ENCODE results near the gene TSHZ2. TPM values are rescaled to one million over a fixed set of nuclear protein-coding genes. Genes with fewer than 3 reads are reported as not detected.

Gene TSHZ2
- total RNA-seq, 2 experiments from 2014 or later, result 8.1 to 9.2 TPM

- DNase-seq, result no peak
- ChIA-PET POLR2A (no interaction called here), CTCF (interaction anchor here (1.2 kb wide), 1 partner anchor 9 kb away, joined by 6 read pairs; no protein-coding TSS in a partner anchor)
- Mint-ChIP-seq H3K4me1 (peaks cover 31% of the 10 kb centered on the region), H3K4me3 (no peak overlapping the region), H3K36me3 (ENCODE audit: low read depth) (no peaks in the 10 kb centered on the region), H3K9me3 (no peaks in the 10 kb centered on the region), H3K27ac (no peak overlapping the region), H3K27me3 (no peaks in the 10 kb centered on the region)
Observed at GRCh38 chr20:53149890-53150205, 177.7 kb downstream of the TSHZ2 start.

DNA sequence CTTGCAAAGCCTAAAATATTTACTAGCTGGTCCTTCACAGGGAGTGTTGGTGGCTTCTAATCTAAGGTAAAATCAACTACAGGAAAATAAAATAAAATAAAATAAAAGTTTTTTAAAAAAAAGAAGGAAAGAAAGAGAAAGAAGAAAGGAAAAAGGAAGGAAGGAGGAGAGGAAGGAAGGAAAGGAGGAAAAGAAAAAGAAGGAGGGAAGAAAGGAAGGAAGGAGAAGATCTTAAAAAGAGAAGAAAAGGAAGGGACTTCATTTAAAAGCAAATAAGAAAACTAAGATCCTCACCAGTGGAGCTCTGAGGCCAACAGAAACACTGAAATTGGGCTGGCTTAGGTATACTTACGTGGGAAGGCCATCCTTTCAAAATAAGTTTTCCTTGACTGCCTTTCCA, 178.4 kb downstream of the TSHZ2 start:
- H3K27ac Mint-ChIP-seq, result no peak overlapping the region
- no peak for DNase-seq
- peaks cover 31% of the 10 kb centered on the region for H3K4me1 Mint-ChIP-seq
- H3K9me3 Mint-ChIP-seq, result no peaks in the 10 kb centered on the region
- CTCF ChIA-PET, result interaction anchor here (1.4 to 1.5 kb wide), 2 partner anchors 28 to 57 kb away, joined by 3 read pairs; no protein-coding TSS in a partner anchor
- POLR2A ChIA-PET, result no interaction called here
- H3K27me3 Mint-ChIP-seq, result no peaks in the 10 kb centered on the region
- no peak overlapping the region for H3K4me3 Mint-ChIP-seq
- H3K36me3 Mint-ChIP-seq (ENCODE audit: low read depth), result no peaks in the 10 kb centered on the region

DNA sequence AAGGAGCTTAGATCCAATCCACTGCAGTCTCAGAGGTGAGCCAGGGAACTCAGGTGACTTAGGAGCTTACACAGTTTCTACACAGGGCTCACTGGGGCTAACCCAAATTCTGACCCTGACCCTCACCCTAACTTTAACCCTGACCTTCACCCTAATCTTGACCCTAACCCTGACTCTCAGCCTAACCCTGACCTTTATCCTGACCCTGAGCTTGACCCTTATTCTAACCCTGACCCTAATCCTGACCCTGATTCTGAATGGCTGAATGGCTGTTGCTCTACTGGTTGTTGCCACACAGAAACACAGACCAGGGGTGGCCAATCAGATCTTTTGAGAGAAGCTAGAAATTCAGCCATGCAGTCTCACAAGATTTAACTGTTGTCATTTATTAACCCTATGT, 180.1 kb downstream of the TSHZ2 start:
- Mint-ChIP-seq H3K36me3 (ENCODE audit: low read depth) (no peaks in the 10 kb centered on the region), H3K9me3 (no peaks in the 10 kb centered on the region), H3K4me1 (peaks cover 17% of the 10 kb centered on the region), H3K27ac (no peak overlapping the region), H3K27me3 (no peaks in the 10 kb centered on the region), H3K4me3 (no peak overlapping the region)
- DNase-seq, result no peak
- ChIA-PET POLR2A (no interaction called here), CTCF (interaction anchor here (0.9 kb wide), 1 partner anchor 10 kb away, joined by 3 read pairs; no protein-coding TSS in a partner anchor)

DNA sequence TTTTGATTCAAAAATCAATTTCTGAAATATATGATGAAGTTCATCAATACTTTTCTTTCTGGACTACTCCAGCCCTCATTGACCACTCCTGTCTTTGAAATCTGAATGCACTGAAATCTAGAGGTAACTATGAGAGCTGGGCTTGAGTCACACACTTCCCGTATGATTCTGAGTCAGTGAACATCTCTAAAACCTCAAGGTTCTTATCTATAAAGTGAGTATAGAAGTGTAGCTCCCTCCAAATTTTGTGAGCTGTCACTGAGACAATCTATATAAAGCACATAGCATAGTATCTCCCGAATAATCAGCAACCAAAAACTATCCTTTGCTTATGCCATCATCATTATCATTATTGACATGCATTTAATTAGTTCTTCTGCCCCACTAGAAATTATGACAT, 182.4 kb downstream of the TSHZ2 start:
- no peak for DNase-seq

DNA sequence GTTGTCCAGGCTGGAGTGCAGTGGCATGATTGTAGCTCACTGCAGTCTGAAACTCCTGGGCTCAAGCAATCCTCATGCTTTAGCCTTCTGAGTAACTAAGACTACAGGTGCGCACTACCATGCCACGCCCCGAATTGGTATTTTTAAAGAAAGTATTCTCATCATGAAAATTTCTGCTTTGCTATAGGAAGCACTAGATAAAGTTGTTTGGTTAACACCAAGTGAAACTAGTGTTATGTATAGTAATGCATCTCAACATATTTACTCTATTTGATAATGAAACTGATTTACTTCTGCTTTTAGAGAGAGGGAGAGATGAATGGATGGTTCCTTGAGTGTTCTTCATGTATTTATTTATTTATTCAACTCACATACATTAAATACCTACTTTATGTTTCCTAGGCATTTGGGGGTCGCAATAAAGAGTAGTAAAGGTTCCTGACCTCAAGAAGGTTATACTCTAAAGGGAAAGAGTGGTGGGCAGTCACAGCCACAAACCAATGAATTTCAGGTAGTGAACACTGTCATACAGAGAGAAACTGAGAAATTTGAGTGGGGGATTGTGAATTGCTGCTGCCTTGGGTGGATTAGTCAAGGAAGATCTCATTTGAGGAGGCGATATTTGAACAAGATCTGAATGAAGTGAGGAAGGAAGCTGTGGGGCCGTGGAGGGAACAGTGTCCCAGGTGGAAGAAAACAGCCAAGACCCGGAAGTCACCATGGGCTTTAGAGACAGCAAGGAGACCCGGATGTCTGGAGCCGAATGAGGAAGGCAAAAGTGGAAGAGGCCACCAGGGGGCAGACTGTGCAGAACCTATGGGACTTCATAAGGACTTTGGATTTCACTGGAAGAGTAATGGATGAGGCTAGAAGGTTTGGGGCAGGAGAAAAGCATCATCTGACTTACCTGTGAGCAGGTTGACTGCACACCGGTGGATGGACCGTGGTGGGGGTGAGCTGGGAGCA, 185.6 kb downstream of the TSHZ2 start:
- POLR2A ChIA-PET, result no interaction called here
- Mint-ChIP-seq H3K4me1 (peaks cover 21% of the 10 kb centered on the region), H3K9me3 (peaks cover 6% of the 10 kb centered on the region), H3K27ac (no peak overlapping the region), H3K36me3 (ENCODE audit: low read depth) (peaks cover 4% of the 10 kb centered on the region), H3K4me3 (no peak overlapping the region), H3K27me3 (no peaks in the 10 kb centered on the region)
- DNase-seq, result peak; percentile 38
- CTCF ChIA-PET, result interaction anchor here (0.6 to 1.5 kb wide), 4 partner anchors 8 to 42 kb away, joined by 3 to 6 read pairs (median 4); no protein-coding TSS in a partner anchor

More for the DNA sequence above, 182.4 kb downstream of the TSHZ2 start:
- Mint-ChIP-seq H3K27ac (no peak overlapping the region), H3K36me3 (ENCODE audit: low read depth) (peaks cover 4% of the 10 kb centered on the region), H3K27me3 (no peaks in the 10 kb centered on the region), H3K9me3 (peaks cover 6% of the 10 kb centered on the region), H3K4me1 (peaks cover 17% of the 10 kb centered on the region), H3K4me3 (no peak overlapping the region)
- ChIA-PET CTCF (interaction anchor here (0.5 to 1.4 kb wide), 5 partner anchors 8 to 222 kb away, joined by 3 to 6 read pairs (median 3); no protein-coding TSS in a partner anchor), POLR2A (interaction anchor here (0.7 to 1.0 kb wide), 2 partner anchors 8 to 61 kb away, joined by 3 to 4 read pairs; no protein-coding TSS in a partner anchor)

- POLR2A ChIA-PET, result no interaction called here
- Mint-ChIP-seq H3K4me3 (no peak overlapping the region), H3K27me3 (no peaks in the 10 kb centered on the region), H3K36me3 (ENCODE audit: low read depth) (peaks cover 4% of the 10 kb centered on the region), H3K9me3 (peaks cover 6% of the 10 kb centered on the region), H3K4me1 (peaks cover 23% of the 10 kb centered on the region), H3K27ac (no peak overlapping the region)
- no peak for DNase-seq
- CTCF ChIA-PET, result interaction anchor here (0.9 to 1.5 kb wide), 2 partner anchors 10 to 1744 kb away, joined by 3 to 6 read pairs; no protein-coding TSS in a partner anchor
Observed at GRCh38 chr20:53159160-53159559, 187.0 kb downstream of the TSHZ2 start.

- no peak for DNase-seq
- Mint-ChIP-seq H3K9me3 (peaks cover 6% of the 10 kb centered on the region), H3K4me1 (peaks cover 17% of the 10 kb centered on the region), H3K36me3 (ENCODE audit: low read depth) (peaks cover 4% of the 10 kb centered on the region), H3K4me3 (no peak overlapping the region), H3K27me3 (no peaks in the 10 kb centered on the region), H3K27ac (no peak overlapping the region)
- POLR2A ChIA-PET, result no interaction called here
- CTCF ChIA-PET, result interaction anchor here (0.5 to 0.8 kb wide), 3 partner anchors 266 to 1718 kb away, joined by 3 to 4 read pairs (median 3); no protein-coding TSS in a partner anchor
Observed at GRCh38 chr20:53161073-53161472, 188.9 kb downstream of the TSHZ2 start.

DNA sequence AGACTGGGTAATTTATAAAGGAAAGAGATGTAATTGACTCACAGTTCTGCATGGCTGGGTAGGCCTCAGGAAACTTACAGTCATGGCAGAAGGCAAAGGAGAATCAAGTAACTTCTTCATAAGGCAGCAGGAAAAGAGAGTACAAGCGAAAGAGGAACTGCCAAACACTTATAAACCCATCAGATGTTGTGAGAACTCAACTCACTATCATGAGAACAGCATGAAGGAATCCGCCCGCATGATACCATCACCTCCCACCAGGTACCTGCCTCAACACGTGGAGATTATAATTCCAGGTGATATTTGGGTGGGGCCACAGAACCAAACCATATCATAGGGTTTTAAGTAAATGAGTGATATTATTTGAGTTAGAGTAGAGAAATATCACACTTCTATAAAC, 189.3 kb downstream of the TSHZ2 start:
- ChIA-PET CTCF (interaction anchor here (0.7 to 0.8 kb wide), 2 partner anchors 266 to 662 kb away, joined by 3 to 4 read pairs; no protein-coding TSS in a partner anchor), POLR2A (no interaction called here)
- Mint-ChIP-seq H3K36me3 (ENCODE audit: low read depth) (peaks cover 4% of the 10 kb centered on the region), H3K9me3 (peaks cover 6% of the 10 kb centered on the region), H3K27ac (no peak overlapping the region), H3K27me3 (no peaks in the 10 kb centered on the region), H3K4me1 (peaks cover 17% of the 10 kb centered on the region), H3K4me3 (no peak overlapping the region)
- DNase-seq, result no peak

DNA sequence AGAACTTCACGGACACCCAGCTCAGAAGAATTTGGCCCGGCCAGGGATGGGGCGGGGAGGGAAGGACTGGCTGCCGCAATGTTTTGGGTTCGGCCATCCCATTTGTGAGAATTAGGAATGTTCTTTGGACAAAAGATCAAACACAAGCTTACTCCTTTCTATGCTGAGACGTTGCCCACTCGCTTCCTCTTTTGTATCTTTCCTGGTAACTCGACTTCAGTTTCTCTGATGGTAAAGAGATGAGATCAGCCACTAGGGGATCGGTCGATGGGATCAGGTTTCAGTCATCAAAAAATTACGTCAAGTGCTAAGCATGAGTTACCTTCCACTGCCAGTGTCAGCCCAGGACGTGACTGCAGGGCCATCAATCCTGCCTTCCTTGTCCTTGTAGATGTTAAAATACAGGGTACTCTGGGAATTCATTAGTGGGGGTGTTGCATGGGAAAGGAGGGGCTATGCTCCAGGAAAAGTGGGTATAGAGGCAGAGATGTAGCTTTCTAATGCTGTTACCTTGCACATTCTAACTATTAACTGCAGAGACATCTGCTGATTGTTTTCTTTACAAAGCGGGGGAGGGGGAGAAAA, 190.2 kb downstream of the TSHZ2 start:
- CTCF ChIA-PET, result interaction anchor here (1.3 kb wide), 1 partner anchor 10 kb away, joined by 3 read pairs; no protein-coding TSS in a partner anchor
- H3K4me1 Mint-ChIP-seq, result peaks cover 17% of the 10 kb centered on the region

GRCh38 chr20:53163486-53163885, 191.3 kb downstream of the TSHZ2 start:
- H3K4me3 Mint-ChIP-seq, result no peak overlapping the region
- no peaks in the 10 kb centered on the region for H3K27me3 Mint-ChIP-seq
- no peak overlapping the region for H3K27ac Mint-ChIP-seq
- CTCF ChIA-PET, result no interaction called here
- no peaks in the 10 kb centered on the region for H3K36me3 Mint-ChIP-seq (ENCODE audit: low read depth)
- no peak for DNase-seq
- POLR2A ChIA-PET, result no interaction called here
- H3K4me1 Mint-ChIP-seq, result peaks cover 7% of the 10 kb centered on the region
- H3K9me3 Mint-ChIP-seq, result no peaks in the 10 kb centered on the region

More for the DNA sequence above, 190.2 kb downstream of the TSHZ2 start:
- H3K27ac Mint-ChIP-seq, result no peak overlapping the region
- H3K36me3 Mint-ChIP-seq (ENCODE audit: low read depth), result peaks cover 4% of the 10 kb centered on the region
- H3K27me3 Mint-ChIP-seq, result no peaks in the 10 kb centered on the region
- DNase-seq, result no peak
- H3K9me3 Mint-ChIP-seq, result peaks cover 6% of the 10 kb centered on the region
- H3K4me3 Mint-ChIP-seq, result no peak overlapping the region
- POLR2A ChIA-PET, result no interaction called here

DNA sequence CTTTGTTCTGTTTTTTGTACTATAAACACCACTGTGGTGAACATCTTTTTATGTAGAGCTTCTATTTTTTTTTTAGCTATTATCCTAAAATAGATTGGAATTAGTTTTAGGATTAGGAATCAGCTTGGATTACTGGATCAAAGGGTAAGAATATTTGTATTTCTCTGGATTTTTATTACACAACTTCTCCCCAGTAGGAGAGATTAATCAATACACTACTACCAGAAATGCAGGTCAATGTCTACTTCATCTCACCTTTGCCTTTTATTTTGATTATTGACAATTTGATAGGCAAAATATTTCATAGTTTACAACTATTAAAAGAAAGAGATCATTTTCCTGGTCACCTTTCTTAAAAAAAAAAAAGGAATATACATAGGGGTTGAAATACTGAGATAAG, 191.9 kb downstream of the TSHZ2 start:
- no peak for DNase-seq
- Mint-ChIP-seq H3K4me3 (no peak overlapping the region), H3K36me3 (ENCODE audit: low read depth) (no peaks in the 10 kb centered on the region), H3K9me3 (no peaks in the 10 kb centered on the region), H3K27ac (no peak overlapping the region), H3K27me3 (no peaks in the 10 kb centered on the region), H3K4me1 (peaks cover 6% of the 10 kb centered on the region)
- CTCF ChIA-PET, result no interaction called here
- POLR2A ChIA-PET, result no interaction called here

DNA sequence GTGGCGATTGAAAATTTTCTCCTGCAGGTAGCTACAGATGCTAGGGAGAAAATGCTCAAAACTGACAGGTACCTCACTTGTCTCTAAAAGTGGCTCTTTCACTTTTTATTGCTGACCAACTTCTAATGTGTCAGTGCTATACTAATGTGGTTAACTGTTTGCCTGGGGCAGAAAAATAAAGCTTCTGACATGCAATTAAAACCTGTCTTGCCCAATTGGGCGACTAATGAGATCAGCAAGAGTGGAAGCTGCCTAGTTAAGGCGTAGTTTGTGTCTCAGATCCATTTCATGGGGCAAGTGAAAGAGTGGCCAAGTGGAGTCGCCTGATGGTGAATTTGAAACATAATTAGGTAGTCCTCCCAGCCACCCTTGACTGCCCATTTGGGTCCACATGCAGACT, 193.3 kb downstream of the TSHZ2 start:
- Mint-ChIP-seq H3K27me3 (no peaks in the 10 kb centered on the region), H3K4me1 (peaks cover 6% of the 10 kb centered on the region), H3K9me3 (no peaks in the 10 kb centered on the region), H3K4me3 (no peak overlapping the region), H3K36me3 (ENCODE audit: low read depth) (no peaks in the 10 kb centered on the region), H3K27ac (no peak overlapping the region)
- CTCF ChIA-PET, result interaction anchor here (0.6 to 0.7 kb wide), 2 partner anchors 11 to 213 kb away, joined by 3 read pairs; no protein-coding TSS in a partner anchor
- POLR2A ChIA-PET, result no interaction called here
- no peak for DNase-seq

DNA sequence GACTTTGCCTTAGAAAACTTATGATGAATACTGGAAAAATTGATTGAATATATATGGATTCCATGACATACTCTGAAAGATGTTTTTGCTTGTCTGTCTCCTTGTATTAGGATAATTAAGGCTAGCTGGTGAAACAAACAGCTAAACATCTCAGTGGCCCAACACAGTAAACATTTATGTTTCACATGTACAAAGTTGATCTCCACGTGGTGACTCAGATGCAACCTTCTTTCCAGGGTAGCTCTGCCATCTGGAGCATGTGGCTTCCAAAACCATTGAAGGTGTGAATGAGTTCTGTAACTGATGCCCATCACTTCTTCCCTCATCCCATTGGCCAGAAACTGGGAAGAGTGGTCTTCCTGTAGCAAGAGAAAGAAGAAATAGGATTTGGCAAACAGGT, 196.3 kb downstream of the TSHZ2 start:
- H3K36me3 Mint-ChIP-seq (ENCODE audit: low read depth), result no peaks in the 10 kb centered on the region
- no peaks in the 10 kb centered on the region for H3K27me3 Mint-ChIP-seq
- no peak overlapping the region for H3K27ac Mint-ChIP-seq
- H3K9me3 Mint-ChIP-seq, result no peaks in the 10 kb centered on the region
- H3K4me3 Mint-ChIP-seq, result no peak overlapping the region
- H3K4me1 Mint-ChIP-seq, result peaks cover 3% of the 10 kb centered on the region
- ChIA-PET POLR2A (no interaction called here), CTCF (interaction anchor here (0.6 kb wide), 1 partner anchor 548 kb away, joined by 4 read pairs; no protein-coding TSS in a partner anchor)
- DNase-seq, result no peak
